M059J (cell line): Measurements from ENCODE around the gene ANHX. TPM values are rescaled to one million over a fixed set of nuclear protein-coding genes. Genes with fewer than 3 reads are reported as not detected.
"Not testable (repeated sequence)": the region's sequence is repeated elsewhere in the genome, so short reads cannot be mapped to it uniquely, and the experiment has no call there.

Experiments used
- DNase-seq: peaks from one replicate; pipeline ENCODE4 v3.0.0-alpha.2; 2012; ENCODE audit warnings: low read depth
- total RNA-seq: library from RNA; depleted of rRNA; stranded (reverse); fragments of >200 nt; shearing (Covaris generic); gene quantifications from 2 replicates; pipeline ENCODE4 v1.2.3, GENCODE V29; 2014; rRNA removed

The ANHX gene
- total RNA-seq: not detected in 2 replicates

DNA sequence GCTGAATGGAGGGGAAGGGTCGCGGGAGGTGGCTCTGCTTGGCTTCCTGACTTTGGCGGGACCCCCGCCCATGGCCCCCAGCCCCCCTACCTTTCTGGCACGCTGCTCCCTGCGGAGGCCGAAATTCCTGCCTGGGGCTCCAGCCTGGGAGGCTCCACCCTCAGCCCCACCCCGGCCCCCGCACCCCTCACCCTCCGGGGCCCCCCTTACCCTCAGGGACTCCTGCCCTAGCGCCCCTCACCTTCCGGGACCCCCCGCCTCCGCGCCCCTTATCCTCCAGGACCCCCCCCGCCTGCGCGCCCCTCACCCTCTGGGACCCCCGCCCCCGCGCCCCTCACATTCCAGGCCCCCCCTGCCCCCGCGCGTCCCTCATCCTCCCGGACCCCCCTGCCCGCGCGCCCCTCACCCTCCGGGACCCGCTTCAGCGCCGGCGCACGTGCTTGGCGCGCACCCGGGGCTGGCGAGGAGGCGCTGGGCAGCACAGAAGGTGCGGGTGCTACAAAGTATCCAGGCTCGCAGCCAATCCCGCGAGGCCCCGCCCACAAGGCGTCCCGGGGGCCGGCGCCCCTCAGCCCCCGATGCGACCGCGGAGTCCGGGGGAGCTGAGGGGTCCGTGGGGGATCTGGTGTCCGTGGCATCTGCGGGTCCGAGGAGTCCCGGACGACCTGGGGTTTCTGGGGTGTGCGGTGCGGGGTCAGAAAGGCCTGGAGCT, at the start of gene ANHX:
TSS of gene ANHX (minus strand) at position 477 of the 712 bp plus-strand sequence. CDS start 1,521 bp downstream, outside the sequence.
- no peak for DNase-seq

DNA sequence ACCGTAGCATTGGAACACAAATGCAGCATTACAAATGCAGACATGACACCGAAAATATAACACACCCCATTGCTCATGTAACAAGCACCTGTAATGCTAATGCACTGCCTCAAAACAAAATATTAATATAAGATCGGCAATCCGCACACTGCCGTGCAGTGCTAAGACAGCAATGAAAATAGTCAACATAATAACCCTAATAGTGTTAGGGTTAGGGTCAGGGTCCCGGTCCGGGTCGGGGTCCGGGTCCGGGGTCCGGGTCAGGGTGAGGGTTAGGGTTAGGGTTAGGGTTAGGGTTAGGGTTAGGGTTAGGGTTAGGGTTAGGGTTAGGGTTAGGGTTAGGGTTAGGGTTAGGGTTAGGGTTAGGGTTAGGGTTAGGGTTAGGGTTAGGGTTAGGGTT, 29.0 kb upstream of the ANHX start:
- not testable (repeated sequence) for DNase-seq

DNA sequence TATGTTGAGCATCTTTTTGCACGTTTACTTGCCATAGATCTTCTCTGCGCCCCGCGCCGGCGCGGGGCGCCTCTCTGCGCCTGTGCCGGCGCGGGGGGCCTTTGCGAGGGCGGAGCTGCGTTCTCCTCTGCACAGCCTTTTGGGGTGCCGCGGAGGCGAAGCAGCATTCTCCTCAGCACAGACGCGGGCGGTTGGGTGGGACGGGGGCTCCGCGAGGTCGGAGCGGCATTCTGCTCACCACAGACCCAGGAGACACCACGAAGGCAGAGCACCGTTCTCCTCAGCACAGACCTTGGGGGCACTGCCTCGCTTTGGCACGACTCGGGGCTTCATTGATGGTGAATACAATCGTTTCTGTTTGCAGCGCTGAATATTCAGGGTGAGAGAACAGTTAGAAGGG, 28.5 kb upstream of the ANHX start:
- DNase-seq: no peak

DNA sequence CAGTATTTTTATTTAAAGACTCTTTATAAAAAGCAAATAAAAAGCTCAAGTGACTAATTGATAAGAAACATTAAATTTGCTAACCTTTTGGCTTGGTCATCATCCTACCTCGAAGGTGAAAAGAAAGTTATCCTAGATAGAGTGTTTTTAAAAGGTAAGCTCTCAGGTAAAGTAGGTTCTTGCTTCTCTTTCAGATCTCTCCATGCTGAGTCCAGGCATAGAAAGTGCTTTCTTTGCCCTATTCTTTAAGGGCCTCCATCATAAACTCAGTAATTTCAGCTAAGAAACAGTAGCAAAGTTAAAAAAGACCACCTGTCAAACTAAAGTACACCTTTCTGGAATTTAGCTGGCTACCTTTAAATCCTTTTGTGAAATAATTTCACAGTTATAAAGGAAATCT, 20.6 kb upstream of the ANHX start:
- no peak for DNase-seq

DNA sequence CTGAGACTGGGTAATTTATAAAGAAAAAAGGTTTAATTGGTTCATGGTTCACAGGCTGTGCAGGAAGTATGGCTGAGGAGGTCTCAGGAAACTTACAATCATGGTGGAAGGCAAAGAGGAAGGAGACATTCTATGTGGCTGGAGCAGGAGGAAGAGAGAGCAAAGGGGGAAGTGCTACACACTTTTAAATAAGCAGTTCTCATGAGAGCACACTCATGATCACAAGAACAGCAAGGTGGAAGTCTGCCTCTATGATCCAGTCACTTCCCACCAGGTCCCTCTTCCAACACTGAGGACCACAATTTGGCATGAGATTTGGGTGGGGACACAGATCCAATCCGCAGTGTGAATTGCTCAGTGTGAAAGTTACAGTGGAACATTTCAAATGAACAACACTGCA, 20.2 kb upstream of the ANHX start:
- not testable (repeated sequence) for DNase-seq

DNA sequence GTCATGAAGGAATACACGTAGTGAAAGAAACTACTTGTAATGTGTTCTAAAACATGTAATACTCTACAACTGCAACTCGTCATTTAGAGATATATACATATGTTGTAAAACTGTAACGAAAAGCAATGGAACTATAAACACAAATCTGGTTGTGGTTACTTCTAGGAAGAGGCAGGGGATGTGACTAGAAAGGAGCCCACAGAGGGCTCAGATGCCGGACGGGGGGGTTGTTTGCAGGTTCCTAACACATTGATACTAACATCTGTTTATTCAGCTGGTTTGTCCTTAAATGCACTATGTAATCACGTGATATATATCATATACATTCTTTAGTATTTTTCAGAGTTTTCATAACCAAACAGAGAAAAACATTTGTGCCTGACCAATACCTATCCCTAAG, 16.1 kb upstream of the ANHX start:
- no peak for DNase-seq

DNA sequence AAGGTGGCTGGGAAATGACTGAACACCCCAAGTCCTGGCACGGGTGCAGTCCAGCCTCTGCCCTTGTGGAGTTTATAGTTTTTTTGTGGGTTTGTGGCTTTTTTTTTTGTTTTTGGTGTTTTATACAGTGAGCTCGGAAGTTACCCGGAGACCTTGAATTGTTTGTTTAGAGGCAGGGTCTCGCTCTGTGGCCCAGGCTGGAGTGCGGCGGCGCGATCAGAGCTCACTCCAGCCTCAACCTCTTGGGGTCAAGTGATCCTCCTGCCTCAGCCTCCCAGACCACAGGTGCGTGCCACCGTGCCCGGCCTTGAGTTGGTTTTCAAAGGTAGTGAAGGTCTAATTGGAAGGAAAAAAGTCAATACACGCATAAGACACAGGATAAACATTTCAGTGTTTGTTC, 879 bp upstream of the ANHX start:
- DNase-seq: no peak

DNA sequence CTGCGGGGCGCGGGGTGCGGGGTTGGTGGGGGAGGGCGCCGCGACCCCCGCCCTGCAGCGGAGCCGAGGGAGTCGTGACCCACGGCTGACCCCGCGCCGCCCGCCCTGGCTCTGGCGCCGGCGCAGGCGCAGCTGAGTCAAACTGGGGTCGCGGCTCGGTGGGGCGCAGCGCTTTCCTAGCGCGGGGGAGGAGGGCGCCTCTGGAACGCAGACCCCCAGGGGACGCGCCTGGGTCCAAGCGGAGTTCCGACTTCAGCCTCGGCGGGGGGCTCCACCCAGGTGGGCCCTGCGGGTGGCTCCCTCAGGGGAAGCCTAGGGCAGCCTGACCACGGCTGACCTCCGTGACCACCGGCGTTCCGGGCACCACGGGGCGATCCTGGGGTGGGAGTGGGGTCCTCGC, 467 bp upstream of the ANHX start:
- no peak for DNase-seq

DNA sequence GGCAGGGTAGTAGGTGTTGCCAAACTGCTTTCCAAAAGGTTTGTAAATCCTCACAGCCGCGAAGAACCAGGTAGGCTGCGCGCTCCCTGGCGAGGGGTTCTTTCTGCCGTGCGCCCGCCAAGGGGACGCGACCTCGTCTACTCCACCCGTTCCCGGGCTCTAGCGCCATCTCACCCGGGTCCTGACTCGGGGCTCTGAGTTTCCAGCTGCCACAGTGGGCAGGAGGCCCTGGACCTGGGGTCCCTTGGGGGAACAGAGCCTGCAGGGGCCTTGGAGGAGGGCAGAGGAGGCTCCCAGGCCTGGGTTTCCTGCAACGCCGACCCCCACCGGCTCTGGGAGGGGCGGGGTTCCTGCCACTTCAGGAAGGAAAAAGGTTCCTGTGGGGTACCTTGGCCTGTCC, 706 bp downstream of the ANHX start:
- no peak for DNase-seq

DNA sequence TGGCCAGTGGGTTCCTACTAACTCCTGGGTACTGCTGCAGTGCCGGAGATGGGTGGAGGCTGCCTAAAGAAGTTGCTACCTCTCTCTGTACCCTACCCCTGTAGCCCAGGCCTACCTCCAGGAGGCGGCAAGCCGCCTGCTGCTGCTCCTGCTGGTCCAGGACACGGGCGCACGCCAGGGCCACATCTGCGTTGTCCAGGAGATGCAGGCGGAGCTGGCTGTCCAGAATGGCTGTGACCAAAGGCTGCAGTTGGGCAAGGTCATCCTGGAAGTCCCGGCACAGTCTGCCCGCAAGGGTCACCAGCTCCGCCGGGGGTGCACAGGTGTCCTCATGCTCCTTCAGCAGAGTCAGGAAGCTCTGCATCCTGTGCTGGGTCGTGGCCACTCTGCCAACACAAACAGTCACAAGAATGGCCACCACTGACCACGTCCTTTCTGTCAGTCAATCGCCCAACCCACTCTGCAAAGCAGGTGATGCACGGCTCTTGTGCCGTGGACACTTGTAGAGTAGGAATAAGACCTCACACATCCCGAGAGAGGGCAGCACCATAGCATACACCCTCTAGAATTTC, 1.6 kb downstream of the ANHX start:
- DNase-seq: no peak

DNA sequence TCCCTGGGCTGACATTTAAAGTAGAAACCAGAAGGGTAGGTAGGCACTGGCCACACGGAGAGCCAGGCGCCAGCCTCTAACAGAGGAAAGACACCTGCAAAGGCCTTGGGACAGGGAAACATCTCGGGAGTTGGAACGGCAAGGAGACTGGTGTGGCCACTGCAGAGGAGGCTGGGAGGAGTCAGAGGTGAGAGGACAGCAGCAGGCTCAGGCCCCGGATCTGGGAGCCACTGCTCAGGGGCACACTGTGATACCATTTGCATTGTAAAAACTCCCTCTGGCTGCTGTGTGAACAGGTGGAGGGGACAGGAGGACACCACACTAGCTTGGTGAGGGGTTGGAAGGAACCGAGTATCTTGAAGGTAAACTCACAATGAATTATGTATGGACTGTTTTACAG, 2.7 kb downstream of the ANHX start:
- DNase-seq: no peak

DNA sequence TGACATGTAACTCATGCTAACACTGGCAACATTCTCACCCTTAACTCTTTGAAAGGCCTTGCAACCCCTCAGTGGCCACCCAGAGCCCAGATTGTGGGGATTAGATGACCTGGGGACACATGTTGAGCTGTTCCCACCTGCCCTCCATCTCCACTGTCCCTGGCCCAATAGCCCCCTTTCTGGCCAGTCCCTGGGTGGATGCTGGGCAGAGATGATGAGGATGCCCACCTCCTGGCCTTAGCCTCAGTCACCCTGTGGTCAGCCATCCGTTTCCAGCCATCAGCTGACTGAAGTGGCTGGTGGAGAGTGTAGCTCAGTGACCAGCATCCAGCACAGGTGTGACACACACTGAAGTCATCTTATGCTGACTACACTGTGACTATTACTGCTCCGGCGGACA, 4.7 kb downstream of the ANHX start:
- no peak for DNase-seq

DNA sequence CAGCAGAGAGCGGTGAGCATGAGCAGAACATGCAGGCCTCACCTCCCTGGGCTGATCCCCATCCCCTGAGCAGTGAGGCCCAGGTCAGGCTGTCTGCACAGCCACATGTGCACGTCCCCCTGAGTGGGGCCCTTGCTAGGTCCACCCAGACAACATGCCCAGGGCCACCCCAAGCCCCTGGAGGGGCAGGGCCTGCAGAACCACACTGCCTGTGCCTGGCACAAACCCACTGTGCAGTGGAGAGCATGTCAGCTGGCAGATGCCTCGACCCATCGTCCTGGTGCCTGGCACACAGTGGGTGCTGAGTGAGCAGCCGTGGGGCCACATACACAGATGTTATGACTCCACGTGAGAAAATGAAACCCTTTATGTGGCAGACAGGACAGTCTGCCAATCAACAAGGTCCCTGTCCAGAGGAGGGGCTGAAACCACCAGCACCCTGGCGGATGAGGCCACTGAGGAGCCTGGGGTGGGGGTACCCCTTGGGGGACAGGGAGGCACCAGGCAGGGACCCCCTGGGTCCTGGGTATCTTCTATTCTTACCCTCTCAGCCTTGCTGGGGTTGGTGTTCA, 8.3 kb downstream of the ANHX start:
- DNase-seq: no peak

DNA sequence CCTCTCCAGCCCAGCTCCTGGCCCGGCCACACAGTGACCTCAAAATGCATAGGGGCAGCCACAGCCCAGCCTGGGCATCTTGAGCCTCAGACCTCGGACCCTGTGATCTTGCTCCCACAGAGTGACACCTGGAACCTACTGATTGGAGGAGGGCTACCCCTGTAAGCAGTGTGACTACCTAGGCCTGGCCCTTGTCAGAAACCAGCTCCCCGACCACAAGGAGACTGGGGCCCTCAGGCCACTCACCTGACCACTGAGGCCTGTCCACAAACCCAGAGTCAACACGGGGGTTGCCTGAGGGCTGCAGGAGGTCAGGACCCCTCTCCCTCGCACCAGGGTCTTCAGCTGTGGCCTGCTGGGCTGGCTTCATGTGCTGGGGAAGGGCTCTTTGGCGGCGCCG, 9.0 kb downstream of the ANHX start:
- DNase-seq: no peak

DNA sequence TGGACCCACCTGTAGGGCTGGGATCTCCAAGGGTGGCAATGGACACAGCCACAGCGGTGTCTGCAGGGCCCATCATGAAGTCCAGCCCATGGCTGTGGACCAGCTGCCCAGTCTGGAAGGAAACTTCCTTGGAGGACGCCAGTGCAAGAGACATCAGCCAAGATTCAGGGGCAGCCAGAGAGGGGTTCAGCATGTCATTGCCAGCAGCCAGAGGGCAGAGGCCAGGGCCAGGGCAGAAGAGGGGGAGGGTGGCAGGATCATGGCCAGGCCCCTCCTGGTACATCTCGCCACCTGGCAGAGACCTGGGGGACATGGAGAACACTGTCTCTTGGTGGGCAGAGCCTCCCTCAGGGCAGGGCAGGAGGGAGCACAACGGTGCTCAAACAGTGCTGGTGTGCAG, 10.2 kb downstream of the ANHX start:
- no peak for DNase-seq

DNA sequence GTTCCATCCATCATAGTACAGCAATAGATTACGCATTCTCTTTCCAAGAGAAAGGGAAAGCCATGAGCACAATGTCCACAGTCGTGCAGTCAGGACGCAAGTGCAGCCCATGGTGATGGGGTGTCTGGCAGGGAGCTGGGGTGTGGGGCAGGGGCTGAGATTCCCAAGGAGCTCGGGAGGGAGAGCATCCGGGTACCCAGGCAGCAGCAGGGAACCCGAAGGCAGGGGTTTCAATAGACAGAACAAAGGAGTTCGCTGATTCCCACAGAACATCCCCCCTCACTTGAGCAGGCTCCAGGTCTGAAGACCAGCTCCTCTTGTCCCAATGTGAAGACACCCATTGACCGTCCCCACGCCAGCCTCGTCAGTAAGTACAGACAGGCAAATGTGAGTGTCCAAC, 13.5 kb downstream of the ANHX start:
- DNase-seq: no peak

DNA sequence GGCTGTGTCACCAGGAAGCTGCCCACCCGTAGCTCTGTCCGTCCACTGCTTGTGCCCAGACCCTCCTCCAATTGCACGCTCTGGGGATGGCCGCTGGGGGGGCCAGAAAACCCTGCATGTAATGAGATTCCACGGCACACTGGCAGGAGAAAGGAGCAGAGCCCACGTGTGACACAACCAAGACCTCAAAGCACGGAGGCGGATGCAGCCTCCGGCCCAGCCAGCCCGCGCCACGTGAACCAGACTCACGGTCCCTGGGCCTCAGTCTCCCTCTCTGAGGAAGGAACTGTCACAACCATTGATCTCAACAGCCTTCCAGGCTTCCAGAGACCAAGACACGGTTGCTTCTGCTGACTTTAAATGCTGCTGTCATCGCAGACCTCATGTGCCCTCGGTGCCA, 14.4 kb downstream of the ANHX start:
- DNase-seq: no peak

DNA sequence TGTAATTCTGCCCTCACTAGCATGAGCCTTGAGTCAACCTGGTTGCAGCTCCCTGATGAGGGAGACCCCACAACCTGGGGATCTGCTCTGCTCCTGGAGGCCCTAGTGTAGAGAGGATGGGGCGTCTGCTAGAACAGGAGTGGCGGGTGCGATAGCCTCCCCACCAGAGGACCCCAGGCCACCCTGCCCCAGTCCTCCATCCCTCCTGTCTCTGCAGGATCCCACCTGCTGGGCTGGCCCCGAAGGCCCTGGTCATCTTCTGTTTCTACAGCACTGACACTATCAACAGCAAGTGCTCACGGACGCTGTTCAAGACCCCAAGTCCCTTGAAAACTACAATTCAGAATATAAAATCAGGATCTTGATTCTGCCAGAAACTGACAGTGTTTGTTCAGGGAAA, 15.2 kb downstream of the ANHX start:
- DNase-seq: no peak

DNA sequence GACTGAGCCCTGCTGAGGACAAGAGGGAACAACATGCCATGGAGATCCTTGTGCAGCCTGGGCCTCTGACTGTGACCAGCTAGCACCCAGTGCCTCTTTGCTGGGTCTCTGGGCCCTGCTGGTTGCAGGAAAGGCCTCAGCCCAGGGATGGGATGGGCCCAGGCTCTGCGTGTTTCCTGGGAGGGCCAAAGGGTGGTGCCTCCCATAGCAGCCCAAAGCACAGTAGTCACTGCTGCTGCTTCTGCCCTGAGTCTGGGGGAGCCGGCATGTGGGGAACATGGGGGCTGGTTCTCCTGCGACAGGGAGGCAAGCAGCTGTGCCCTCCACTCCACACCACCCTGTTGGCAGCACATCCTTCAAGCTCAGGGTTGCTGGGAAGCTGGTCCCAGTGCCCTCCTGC, 18.5 kb downstream of the ANHX start:
- no peak for DNase-seq

DNA sequence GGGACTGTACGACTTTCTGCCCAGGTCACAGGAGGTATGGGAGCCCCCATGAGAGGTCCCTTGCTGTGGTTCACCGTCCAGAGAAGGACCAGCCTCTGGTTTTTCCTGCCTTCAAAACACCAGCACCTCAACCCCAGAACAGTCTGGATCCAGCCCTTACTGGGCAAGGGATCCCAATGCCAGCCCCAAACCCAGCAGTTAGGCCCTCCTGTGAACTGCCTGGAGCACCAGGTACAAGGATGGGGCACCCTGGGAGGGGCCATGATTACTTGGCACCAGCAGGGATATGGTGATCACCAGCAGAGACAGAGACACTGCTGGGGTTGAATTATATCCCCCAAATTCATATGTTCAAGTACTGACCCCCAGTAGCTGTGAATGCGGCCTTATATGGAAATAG, 20.0 kb downstream of the ANHX start:
- DNase-seq: no peak

DNA sequence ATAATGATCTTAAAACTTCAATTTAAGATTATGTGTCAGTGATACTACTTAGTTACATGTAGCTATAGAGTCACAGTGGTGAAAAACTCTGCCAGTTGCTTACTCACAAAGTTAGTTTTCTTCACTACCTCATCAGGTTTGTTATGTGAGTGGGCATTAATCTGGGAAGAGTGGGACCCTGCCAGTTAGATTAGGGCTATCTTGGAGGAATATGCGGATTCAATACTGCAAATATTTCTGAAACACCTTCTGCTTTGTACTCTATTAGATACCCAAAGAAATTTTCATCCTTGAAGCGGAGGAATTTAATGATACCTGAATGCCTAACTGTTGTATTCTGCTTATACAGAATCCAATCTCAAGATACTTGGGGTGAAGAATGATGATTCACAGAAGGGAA, 29.3 kb downstream of the ANHX start:
- no peak for DNase-seq

DNA sequence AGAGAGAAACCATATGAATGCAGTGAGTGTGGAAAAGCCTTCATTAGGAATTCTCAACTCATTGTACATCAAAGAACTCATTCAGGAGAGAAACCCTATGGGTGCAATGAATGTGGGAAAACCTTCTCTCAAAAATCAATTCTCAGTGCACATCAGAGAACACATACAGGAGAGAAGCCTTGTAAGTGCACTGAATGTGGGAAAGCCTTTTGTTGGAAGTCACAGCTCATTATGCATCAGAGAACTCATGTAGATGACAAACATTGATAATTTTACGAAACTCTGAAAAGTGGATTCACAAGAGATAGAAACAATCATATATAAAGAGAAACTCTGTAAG, 31.4 kb downstream of the ANHX start:
- no peak for DNase-seq

DNA sequence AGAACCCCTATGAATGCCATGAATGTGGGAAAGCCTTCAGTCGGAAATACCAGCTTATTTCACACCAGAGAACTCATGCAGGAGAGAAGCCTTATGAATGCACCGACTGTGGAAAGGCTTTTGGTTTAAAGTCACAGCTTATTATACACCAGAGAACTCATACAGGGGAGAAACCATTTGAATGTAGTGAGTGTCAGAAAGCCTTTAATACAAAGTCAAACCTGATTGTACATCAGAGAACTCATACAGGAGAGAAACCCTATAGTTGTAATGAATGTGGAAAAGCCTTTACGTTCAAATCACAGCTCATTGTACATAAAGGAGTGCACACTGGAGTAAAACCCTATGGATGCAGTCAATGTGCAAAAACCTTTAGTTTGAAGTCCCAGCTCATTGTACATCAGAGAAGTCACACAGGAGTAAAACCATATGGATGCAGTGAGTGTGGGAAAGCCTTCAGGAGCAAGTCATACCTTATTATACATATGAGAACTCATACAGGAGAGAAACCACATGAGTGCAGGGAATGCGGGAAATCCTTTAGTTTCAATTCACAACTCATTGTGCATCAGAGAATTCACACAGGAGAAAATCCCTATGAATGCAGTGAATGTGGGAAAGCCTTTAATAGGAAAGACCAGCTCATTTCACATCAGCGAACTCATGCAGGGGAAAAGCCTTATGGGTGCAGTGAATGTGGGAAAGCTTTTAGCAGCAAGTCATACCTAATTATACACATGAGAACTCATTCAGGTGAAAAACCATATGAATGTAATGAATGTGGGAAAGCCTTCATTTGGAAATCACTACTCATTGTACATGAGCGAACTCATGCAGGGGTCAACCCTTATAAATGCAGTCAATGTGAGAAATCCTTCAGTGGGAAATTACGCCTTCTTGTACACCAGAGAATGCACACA, 32.1 kb downstream of the ANHX start:
- peak; percentile 8 for DNase-seq
